Measurements from ENCODE around the gene SERBP1. TPM values are rescaled to one million over a fixed set of nuclear protein-coding genes. Genes with fewer than 3 reads are reported as not detected.

The SERBP1 gene
- total RNA-seq, 1 donor from 2014 or later, result 137 TPM

DNA sequence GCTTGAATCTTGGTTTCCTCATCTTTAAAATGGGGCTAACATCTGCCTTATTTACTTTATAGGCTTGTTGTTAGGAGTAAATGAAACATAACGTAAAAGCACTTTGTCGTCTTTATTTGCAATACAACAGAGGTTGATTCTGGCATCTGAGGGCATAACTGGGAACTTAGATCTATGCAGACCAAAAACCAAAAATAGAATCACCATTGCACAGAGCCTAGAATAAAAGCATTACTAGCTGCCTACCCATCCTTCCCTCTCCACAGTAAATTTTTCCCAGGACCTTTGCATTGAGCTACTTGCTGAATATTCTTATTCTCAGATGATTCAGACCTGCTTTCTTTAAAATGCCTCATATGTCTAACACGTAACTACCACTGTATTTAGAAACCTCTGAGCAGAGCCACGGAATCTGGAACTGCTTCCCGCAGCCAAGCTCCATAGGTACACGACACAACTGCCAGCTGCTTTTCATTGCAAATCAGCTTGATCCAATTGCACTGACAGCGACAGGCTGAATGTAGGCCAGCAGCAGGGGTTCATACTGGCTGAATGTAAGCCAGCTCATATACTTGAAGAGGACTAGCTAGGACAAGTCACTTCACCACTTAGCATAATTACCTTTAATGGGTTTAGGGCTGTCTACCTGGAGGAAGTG, 33.2 kb upstream of the SERBP1 start:
- H3K4me3 ChIP-seq, result no peak overlapping the region
- DNase-seq (no peak), ATAC-seq (no peak)
- no peak overlapping the region for H3K27ac ChIP-seq
- H3K9me3 ChIP-seq, result no peaks in the 10 kb centered on the region
- no peaks in the 10 kb centered on the region for H3K4me1 ChIP-seq
- no peaks in the 10 kb centered on the region for H3K27me3 ChIP-seq
- intact Hi-C loops (cut with DNase I), result no loop called here
- no peaks in the 10 kb centered on the region for H3K36me3 ChIP-seq
- TF ChIP-seq, protein P1, sequence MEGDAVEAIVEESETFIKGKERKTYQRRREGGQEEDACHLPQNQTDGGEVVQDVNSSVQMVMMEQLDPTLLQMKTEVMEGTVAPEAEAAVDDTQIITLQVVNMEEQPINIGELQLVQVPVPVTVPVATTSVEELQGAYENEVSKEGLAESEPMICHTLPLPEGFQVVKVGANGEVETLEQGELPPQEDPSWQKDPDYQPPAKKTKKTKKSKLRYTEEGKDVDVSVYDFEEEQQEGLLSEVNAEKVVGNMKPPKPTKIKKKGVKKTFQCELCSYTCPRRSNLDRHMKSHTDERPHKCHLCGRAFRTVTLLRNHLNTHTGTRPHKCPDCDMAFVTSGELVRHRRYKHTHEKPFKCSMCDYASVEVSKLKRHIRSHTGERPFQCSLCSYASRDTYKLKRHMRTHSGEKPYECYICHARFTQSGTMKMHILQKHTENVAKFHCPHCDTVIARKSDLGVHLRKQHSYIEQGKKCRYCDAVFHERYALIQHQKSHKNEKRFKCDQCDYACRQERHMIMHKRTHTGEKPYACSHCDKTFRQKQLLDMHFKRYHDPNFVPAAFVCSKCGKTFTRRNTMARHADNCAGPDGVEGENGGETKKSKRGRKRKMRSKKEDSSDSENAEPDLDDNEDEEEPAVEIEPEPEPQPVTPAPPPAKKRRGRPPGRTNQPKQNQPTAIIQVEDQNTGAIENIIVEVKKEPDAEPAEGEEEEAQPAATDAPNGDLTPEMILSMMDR (IDR thresholded peaks at IDR 0.05), result no peak

- Histone ChIP-seq H3K9me3 (no peaks in the 10 kb centered on the region), H3K27me3 (no peaks in the 10 kb centered on the region), H3K27ac (no peak overlapping the region), H3K36me3 (no peaks in the 10 kb centered on the region), H3K4me1 (no peaks in the 10 kb centered on the region), H3K4me3 (no peak overlapping the region)
- intact Hi-C loops (cut with DNase I), result no loop called here
- DNase-seq (no peak), ATAC-seq (peak; percentile 56)
- TF ChIP-seq, protein P1 (IDR thresholded peaks at IDR 0.05), result no peak
Measured at GRCh38 chr1:67460676-67461500, 30.7 kb upstream of the SERBP1 start.

DNA sequence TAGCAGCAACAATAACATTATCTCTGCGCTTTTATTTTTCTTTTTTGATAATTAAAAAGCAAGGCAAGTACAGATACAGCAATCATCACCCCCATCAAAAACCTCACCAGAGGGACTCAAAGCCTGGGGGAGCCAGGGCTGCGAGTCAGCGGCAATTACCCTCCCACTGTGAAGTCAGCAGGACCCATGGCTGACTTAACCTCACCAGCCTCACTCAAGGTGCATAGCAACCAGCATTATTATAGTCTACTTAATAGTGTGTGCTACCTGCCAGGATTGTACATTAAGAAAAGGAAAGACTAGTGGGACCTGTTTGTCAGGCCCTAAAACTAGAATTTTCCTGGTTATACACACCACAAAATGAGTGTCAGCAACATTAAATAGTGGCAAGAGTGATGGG, 28.9 kb upstream of the SERBP1 start:
- Histone ChIP-seq H3K36me3 (no peaks in the 10 kb centered on the region), H3K9me3 (no peaks in the 10 kb centered on the region), H3K4me3 (no peak overlapping the region), H3K27me3 (no peaks in the 10 kb centered on the region), H3K4me1 (no peaks in the 10 kb centered on the region), H3K27ac (no peak overlapping the region)
- intact Hi-C loops (cut with DNase I), result no loop called here
- TF ChIP-seq, protein P1 (IDR thresholded peaks at IDR 0.05), result no peak
- DNase-seq (no peak), ATAC-seq (no peak)

DNA sequence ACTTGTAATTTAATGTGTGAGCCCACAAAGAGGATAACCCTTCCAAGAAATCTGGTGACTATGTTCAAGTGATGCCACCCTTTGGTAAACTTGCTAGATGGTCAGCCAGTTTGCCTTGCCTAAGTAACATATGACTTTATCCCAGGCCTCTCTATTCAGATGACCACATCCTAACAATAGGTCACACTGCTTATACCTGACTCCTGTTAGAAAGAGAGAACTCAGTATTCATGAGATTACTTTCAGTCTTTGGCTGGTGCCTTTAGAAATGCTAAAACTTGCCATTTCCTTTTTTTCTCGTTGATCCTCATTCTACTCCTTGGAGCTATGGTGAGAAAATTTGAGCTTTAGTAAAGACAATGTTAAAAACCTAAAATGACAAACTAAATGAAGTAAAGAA, 28.5 kb upstream of the SERBP1 start:
- ATAC-seq (no peak), DNase-seq (no peak)
- intact Hi-C loops (cut with DNase I), result no loop called here
- no peaks in the 10 kb centered on the region for H3K9me3 ChIP-seq
- no peak overlapping the region for H3K4me3 ChIP-seq
- H3K27ac ChIP-seq, result no peak overlapping the region
- H3K36me3 ChIP-seq, result no peaks in the 10 kb centered on the region
- no peaks in the 10 kb centered on the region for H3K27me3 ChIP-seq
- TF ChIP-seq, protein P1 (IDR thresholded peaks at IDR 0.05), result no peak
- H3K4me1 ChIP-seq, result no peaks in the 10 kb centered on the region

- Histone ChIP-seq H3K9me3 (no peaks in the 10 kb centered on the region), H3K4me1 (no peaks in the 10 kb centered on the region), H3K4me3 (no peak overlapping the region), H3K36me3 (no peaks in the 10 kb centered on the region), H3K27me3 (no peaks in the 10 kb centered on the region), H3K27ac (no peak overlapping the region)
- intact Hi-C loops (cut with DNase I), result no loop called here
- peak; percentile 71 for ATAC-seq
- TF ChIP-seq, protein P1 (IDR thresholded peaks at IDR 0.05), result no peak
- DNase-seq, result no peak
Measured at GRCh38 chr1:67457247-67457646, 27.0 kb upstream of the SERBP1 start.

Data from upper lobe of right lung (tissue), 1 donor.